Glutamatergic neuron (in vitro differentiated cells): ENCODE measurements around the gene CUL4A. TPM values are rescaled to one million over a fixed set of nuclear protein-coding genes. Genes with fewer than 3 reads are reported as not detected.
A peak's percentile ranks its signal among the peaks of the same experiment; 100 is the strongest.

Experiments
- DNase-seq: peaks from one replicate; pipeline ENCODE4 v3.0.0; 2022
- H3K27ac Mint-ChIP-seq: one replicate; pipeline ENCODE4 v1.8.0; 2020; ENCODE audit warnings: mild to moderate bottlenecking, mixed read lengths, inconsistent platforms; ENCODE audit not compliant: unreplicated experiment
- H3K27me3 Mint-ChIP-seq: one replicate; pipeline ENCODE4 v1.8.0; 2020; ENCODE audit warnings: mild to moderate bottlenecking, moderate library complexity, mixed read lengths, inconsistent platforms; ENCODE audit not compliant: unreplicated experiment
- H3K36me3 Mint-ChIP-seq: one replicate; pipeline ENCODE4 v1.8.0; 2020; ENCODE audit warnings: mild to moderate bottlenecking, mixed read lengths, inconsistent platforms; ENCODE audit not compliant: unreplicated experiment
- H3K4me1 Mint-ChIP-seq: one replicate; pipeline ENCODE4 v1.8.0; 2020; ENCODE audit warnings: mild to moderate bottlenecking, low read depth, mixed read lengths, inconsistent platforms; ENCODE audit not compliant: unreplicated experiment
- H3K4me3 Mint-ChIP-seq: one replicate; pipeline ENCODE4 v1.8.0; 2020; ENCODE audit warnings: mild to moderate bottlenecking, mixed read lengths, inconsistent platforms; ENCODE audit not compliant: unreplicated experiment
- H3K9me3 Mint-ChIP-seq: one replicate; pipeline ENCODE4 v1.8.0; 2020; ENCODE audit warnings: mild to moderate bottlenecking, moderate library complexity, mixed read lengths, inconsistent platforms; ENCODE audit not compliant: unreplicated experiment
- total RNA-seq: library from RNA; stranded (reverse); fragmentation: NEBNext Ultra II Directional; extraction: Animal tissue kit (Norgen Biotek cat#: 25700); gene quantifications from one replicate; pipeline ENCODE4 v1.2.1, GENCODE V29; 2021; ENCODE audit not compliant: unreplicated experiment
- TF ChIP-seq, protein P1 (sequence below): fragments of 200-600 bp; sonication (generic); IDR thresholded peaks from one replicate; pipeline ENCODE4 v1.5.0; 2021; ENCODE audit not compliant: partially characterized antibody, unreplicated experiment

Gene CUL4A
- total RNA-seq, 1 donor from 2014 or later: 43.2 TPM

DNA sequence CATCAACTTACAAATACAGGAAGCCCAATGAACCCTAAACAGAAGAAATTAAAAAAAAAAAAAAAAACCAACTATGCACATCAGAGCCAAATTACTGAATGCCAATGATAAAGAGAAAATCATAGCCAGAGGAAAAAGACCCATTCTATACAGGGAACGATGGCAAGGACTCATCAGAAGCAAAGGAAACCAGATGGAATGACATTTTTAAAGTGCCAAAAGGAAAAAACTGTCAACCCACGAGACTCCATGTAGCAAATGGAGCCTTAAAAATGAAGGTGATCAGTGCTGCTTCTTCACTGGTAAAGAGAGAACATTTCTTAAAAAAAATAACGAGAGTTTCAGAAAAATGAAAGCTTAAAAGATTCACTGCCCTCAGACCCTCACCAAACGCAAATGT lies 19.2 kb upstream of the CUL4A start:
- DNase-seq: no peak
- no peaks in the 10 kb centered on the region for H3K36me3 Mint-ChIP-seq

DNA sequence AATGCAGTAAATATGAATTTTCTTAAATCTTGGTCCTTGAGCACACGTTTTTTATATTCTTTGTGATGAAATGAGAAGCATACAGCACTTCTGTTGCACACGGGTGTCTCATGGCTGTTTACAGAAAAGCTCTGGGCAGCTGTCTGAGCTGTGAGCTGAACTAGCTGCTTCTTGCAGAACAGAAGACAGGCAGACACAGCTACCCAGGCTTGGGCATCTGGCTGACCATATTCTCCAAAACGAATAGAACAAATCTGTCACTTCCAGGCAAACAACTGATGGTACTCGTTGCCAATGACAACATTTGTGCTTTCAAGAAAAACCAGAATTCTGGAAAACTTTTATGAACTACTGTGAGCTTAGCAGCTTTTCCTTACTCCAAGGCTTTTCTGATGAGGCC lies 17.1 kb upstream of the CUL4A start:
- Mint-ChIP-seq H3K36me3 (no peaks in the 10 kb centered on the region), H3K27me3 (no peaks in the 10 kb centered on the region), H3K9me3 (peaks cover 1% of the 10 kb centered on the region)

More for the DNA sequence above, 19.2 kb upstream of the CUL4A start:
- TF ChIP-seq, protein P1, sequence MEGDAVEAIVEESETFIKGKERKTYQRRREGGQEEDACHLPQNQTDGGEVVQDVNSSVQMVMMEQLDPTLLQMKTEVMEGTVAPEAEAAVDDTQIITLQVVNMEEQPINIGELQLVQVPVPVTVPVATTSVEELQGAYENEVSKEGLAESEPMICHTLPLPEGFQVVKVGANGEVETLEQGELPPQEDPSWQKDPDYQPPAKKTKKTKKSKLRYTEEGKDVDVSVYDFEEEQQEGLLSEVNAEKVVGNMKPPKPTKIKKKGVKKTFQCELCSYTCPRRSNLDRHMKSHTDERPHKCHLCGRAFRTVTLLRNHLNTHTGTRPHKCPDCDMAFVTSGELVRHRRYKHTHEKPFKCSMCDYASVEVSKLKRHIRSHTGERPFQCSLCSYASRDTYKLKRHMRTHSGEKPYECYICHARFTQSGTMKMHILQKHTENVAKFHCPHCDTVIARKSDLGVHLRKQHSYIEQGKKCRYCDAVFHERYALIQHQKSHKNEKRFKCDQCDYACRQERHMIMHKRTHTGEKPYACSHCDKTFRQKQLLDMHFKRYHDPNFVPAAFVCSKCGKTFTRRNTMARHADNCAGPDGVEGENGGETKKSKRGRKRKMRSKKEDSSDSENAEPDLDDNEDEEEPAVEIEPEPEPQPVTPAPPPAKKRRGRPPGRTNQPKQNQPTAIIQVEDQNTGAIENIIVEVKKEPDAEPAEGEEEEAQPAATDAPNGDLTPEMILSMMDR: no peak
- peaks cover 3% of the 10 kb centered on the region for H3K27me3 Mint-ChIP-seq
- H3K4me3 Mint-ChIP-seq: no peak overlapping the region
- H3K4me1 Mint-ChIP-seq: peaks cover 6% of the 10 kb centered on the region
- peaks cover 4% of the 10 kb centered on the region for H3K9me3 Mint-ChIP-seq
- H3K27ac Mint-ChIP-seq: no peak overlapping the region

DNA sequence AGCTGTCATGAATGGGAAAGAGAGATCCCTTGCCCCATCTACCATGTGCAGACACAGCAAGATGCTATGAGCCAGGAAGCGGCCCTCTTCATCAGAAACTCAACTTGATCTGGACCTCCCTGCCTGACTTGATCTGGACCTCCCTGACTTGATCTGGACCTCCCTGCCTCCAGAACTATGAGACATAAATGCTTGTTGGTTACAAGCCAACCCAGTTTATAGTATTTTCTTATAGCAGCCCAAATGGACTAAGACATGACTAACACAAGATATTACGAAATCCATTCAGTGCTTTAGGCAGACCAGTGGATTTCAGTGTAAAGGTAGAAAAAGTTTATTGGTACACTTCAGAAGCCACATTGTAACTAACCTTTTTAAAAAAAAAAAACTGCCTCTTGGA lies 16.5 kb upstream of the CUL4A start:
- no peak overlapping the region for H3K27ac Mint-ChIP-seq
- no peaks in the 10 kb centered on the region for H3K27me3 Mint-ChIP-seq
- no peaks in the 10 kb centered on the region for H3K36me3 Mint-ChIP-seq
- TF ChIP-seq, protein P1: no peak
- DNase-seq: no peak
- H3K9me3 Mint-ChIP-seq: peaks cover 1% of the 10 kb centered on the region
- no peaks in the 10 kb centered on the region for H3K4me1 Mint-ChIP-seq
- H3K4me3 Mint-ChIP-seq: no peak overlapping the region

More for the DNA sequence above, 17.1 kb upstream of the CUL4A start:
- TF ChIP-seq, protein P1: no peak
- no peak for DNase-seq
- Mint-ChIP-seq H3K4me3 (no peak overlapping the region), H3K4me1 (peaks cover 1% of the 10 kb centered on the region), H3K27ac (no peak overlapping the region)

DNA sequence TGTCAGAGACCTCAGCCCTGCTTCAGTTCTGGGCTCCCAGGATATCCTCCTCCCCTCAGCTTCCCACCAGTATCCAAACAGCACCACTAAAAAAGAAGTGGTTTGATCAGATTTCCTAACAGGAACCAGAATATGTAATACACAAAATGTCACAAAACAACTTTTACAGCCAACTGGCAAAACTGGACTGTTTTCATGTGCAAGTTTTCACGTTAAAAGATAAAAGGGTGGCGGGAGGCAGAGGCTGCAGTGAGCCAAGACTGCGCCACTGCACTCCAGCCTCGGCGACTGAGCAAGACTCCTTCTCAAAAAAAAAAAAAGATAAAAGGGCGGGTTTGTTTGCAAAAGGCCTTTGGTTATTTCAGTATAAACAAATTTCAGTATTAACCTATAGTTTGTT lies 14.1 kb upstream of the CUL4A start:
- H3K9me3 Mint-ChIP-seq: no peaks in the 10 kb centered on the region
- DNase-seq: no peak
- H3K27me3 Mint-ChIP-seq: no peaks in the 10 kb centered on the region
- no peaks in the 10 kb centered on the region for H3K36me3 Mint-ChIP-seq
- H3K4me1 Mint-ChIP-seq: no peaks in the 10 kb centered on the region
- TF ChIP-seq, protein P1: no peak
- H3K27ac Mint-ChIP-seq: no peak overlapping the region
- H3K4me3 Mint-ChIP-seq: no peak overlapping the region

DNA sequence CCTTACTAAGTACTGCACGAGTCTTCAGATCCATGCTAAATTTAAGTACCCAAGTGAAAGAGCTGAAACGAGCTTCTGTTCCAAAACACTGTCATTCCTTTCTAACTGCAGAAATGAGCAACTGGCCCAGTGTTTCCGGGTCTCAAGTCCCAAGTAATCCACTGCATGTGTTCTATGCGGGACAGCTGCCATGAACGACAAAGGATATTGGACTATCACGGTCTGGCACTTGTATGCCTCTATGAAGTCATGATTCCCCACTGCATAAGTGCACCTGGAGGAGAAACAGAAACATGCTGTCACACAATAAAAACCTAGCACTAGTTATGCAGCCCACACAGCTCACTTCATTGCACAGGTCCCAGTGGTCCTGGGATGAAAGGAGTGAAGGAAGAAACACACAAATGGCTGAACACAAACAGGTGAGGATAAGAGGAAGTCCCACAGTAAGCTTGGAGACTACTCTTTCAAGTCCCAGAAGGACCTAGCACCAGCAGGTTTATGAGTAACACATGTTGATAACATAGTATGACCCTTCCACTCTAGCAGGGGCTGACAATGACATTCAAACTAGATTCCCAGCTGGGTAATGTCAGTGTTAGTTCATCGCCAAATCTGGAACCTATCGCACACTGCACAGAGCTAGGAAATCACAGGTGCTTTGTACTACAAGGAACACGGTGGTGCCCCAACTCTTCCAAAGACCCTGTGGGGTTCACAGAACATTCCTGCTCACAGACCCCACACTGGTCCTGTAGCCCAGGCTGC lies 12.3 kb upstream of the CUL4A start:
- H3K27ac Mint-ChIP-seq: peak overlapping the region; percentile 43
- no peaks in the 10 kb centered on the region for H3K27me3 Mint-ChIP-seq
- no peaks in the 10 kb centered on the region for H3K36me3 Mint-ChIP-seq
- H3K9me3 Mint-ChIP-seq: no peaks in the 10 kb centered on the region
- H3K4me1 Mint-ChIP-seq: no peaks in the 10 kb centered on the region
- H3K4me3 Mint-ChIP-seq: no peak overlapping the region
- TF ChIP-seq, protein P1: no peak
- DNase-seq: no peak
